Lower leg skin (tissue), 3 donors: ENCODE data around the gene HASPIN.

Experiments used
- POLR2A ChIP-seq, 2 donors: fragments of 450-650 bp; IDR thresholded peaks; one replicate each; pipeline ENCODE4 v1.6.1; 2016 to 2017; ENCODE audit warnings: antibody characterized with exemption in 2 of 2, mild to moderate bottlenecking in 1 of 2, moderate library complexity in 1 of 2
- TF ChIP-seq, protein P1 (sequence below), 3 donors: fragments of 450-650 bp; IDR thresholded peaks; one replicate each; pipeline ENCODE4 v1.5.1; 2016; ENCODE audit warnings: antibody characterized with exemption in 3 of 3, mild to moderate bottlenecking in 3 of 3, moderate library complexity in 2 of 3

DNA sequence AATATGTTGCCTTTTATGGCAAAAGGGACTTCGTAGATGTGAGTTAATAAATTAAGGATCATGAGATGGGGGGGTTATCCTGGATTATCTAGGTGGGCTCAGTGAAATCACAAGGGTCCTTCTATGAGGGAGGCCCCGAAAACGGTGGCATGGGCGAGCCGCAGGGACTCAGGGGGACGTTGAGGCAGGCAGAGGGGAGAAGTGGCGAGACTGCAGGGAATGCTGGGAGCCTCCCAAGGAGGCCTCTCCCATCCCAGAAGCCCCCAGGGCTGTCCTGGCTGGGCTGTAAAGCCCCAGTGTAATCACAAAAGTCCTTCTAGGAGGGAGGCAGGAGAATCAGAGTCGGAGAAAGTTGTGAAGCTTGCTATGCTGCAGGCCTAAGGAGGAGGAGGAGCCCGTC is 42.3 kb downstream of the HASPIN start:
- TF ChIP-seq, protein P1, sequence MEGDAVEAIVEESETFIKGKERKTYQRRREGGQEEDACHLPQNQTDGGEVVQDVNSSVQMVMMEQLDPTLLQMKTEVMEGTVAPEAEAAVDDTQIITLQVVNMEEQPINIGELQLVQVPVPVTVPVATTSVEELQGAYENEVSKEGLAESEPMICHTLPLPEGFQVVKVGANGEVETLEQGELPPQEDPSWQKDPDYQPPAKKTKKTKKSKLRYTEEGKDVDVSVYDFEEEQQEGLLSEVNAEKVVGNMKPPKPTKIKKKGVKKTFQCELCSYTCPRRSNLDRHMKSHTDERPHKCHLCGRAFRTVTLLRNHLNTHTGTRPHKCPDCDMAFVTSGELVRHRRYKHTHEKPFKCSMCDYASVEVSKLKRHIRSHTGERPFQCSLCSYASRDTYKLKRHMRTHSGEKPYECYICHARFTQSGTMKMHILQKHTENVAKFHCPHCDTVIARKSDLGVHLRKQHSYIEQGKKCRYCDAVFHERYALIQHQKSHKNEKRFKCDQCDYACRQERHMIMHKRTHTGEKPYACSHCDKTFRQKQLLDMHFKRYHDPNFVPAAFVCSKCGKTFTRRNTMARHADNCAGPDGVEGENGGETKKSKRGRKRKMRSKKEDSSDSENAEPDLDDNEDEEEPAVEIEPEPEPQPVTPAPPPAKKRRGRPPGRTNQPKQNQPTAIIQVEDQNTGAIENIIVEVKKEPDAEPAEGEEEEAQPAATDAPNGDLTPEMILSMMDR (IDR thresholded peaks at IDR 0.05) = no peak
- no peak for TF ChIP-seq POLR2A (IDR thresholded peaks at IDR 0.05)
